HCT116 (cell line): ENCODE results near the gene CAMK1D. TPM values are rescaled to one million over a fixed set of nuclear protein-coding genes. Genes with fewer than 3 reads are reported as not detected.

Experiments used
- ATAC-seq: fragments of 200-7000 bp; cut with Tn5 transposase; 2 replicates; pipeline ENCODE4 v1.9.1; 2020; ENCODE audit warnings: mild to moderate bottlenecking, moderate library complexity
- BruUV-seq: library from RNA; stranded (reverse); fragments of 400-500 nt; replicated peaks from 2 replicates; lab custom pipeline; 2021; lab: Mats Ljungman, UMichigan
- CTCF ChIA-PET: fragments of 300-600 bp; sonication (Branson Sonifier 250); formaldehyde crosslinking; loops from one replicate; lab custom pipeline; 2021; ENCODE audit warnings: antibody characterized with exemption; lab: Charles Lee
- POLR2A ChIA-PET: fragments of 300-600, 350-600 bp; sonication (Branson Sonifier 250); formaldehyde crosslinking; loops from one replicate; lab custom pipeline; 2021; ENCODE audit warnings: antibody characterized with exemption; lab: Charles Lee
- RAD21 ChIA-PET, 2 experiments: fragments of 300-600 bp; sonication (Branson Sonifier 250); formaldehyde crosslinking; loops; one replicate each; lab custom pipeline; 2023; ENCODE audit warnings: low total read pairs in 2 of 2; ENCODE audit not compliant: uncharacterized antibody in 2 of 2, unreplicated experiment in 2 of 2, low non-redundant PET in 1 of 2; lab: Charles Lee
- DNase-seq: peaks from one replicate; pipeline ENCODE4 v3.0.0-alpha.2; 2010; ENCODE audit warnings: low read depth, low spot score
- H2AFZ ChIP-seq: fragments of 200-600 bp; shearing (Covaris generic), sonication (generic); 2 replicates; pipeline ENCODE4 v1.6.1; 2017; ENCODE audit warnings: low read depth, mixed run types, mixed read lengths, antibody characterized with exemption, low read length; ENCODE audit not compliant: poor library complexity, severe bottlenecking
- H3K27ac ChIP-seq: 2 replicates; pipeline ENCODE4 v1.5.1; 2012; ENCODE audit warnings: low read depth, low read length
- H3K27me3 ChIP-seq: fragments of 200-600 bp; sonication (generic); 2 replicates; pipeline ENCODE4 v1.6.1; 2016; ENCODE audit warnings: mixed run types, low read length, mixed read lengths; ENCODE audit not compliant: insufficient read depth
- H3K36me3 ChIP-seq, 2 experiments: fragments of 200-500 bp in 1 of 2; fragments of 200-600 bp in 1 of 2; sonication (Bioruptor generic) in 1 of 2; sonication (generic) in 1 of 2; 2 replicates each; pipeline versions ENCODE4 v1.5.1 to v1.6.1; 2014 to 2016; ENCODE audit warnings: low read length in 2 of 2, inconsistent platforms in 1 of 2, mixed read lengths in 1 of 2, mixed run types in 1 of 2; ENCODE audit not compliant: insufficient read depth in 2 of 2, control insufficient read depth in 1 of 2
- H3K4me1 ChIP-seq, 2 experiments: fragments of 200-600 bp in 1 of 2; sonication (generic) in 1 of 2; 2 replicates each; pipeline versions ENCODE4 v1.5.1 to v1.6.1; 2012 to 2017; ENCODE audit warnings: low read length in 2 of 2, inconsistent platforms in 1 of 2, mild to moderate bottlenecking in 1 of 2, mixed read lengths in 1 of 2, mixed run types in 1 of 2, moderate library complexity in 1 of 2; ENCODE audit not compliant: insufficient read depth in 2 of 2, control insufficient read depth in 1 of 2
- H3K4me2 ChIP-seq: fragments of 200-600 bp; sonication (generic); 2 replicates; pipeline ENCODE4 v1.6.1; 2017; ENCODE audit warnings: mixed run types, low read length, mixed read lengths
- H3K4me3 ChIP-seq, 2 experiments: fragments of 200-600 bp in 1 of 2; sonication (generic) in 1 of 2; replicated peaks in 1 of 2; 2 replicates each; pipeline ENCODE4 v1.5.1; 2011 to 2016; ENCODE audit warnings: low read length in 2 of 2, control low read depth in 1 of 2, low read depth in 1 of 2, mild to moderate bottlenecking in 1 of 2, mixed read lengths in 1 of 2, mixed run types in 1 of 2
- H3K79me2 ChIP-seq: fragments of 200-600 bp; sonication (generic); 2 replicates; pipeline ENCODE4 v1.6.1; 2017; ENCODE audit warnings: mild to moderate bottlenecking, mixed run types, low read length, moderate library complexity, mixed read lengths; ENCODE audit not compliant: insufficient read depth
- H3K9ac ChIP-seq: fragments of 200-600 bp; sonication (generic); 2 replicates; pipeline ENCODE4 v1.6.1; 2016; ENCODE audit warnings: low read length, mixed read lengths
- H3K9me2 ChIP-seq: fragments of 200-600 bp; sonication (generic), shearing (Covaris generic); 2 replicates; pipeline ENCODE4 v1.6.1; 2017; ENCODE audit warnings: mixed run types, mild to moderate bottlenecking, moderate library complexity; ENCODE audit not compliant: insufficient read depth
- H3K9me3 ChIP-seq, 2 experiments: fragments of 200-500 bp in 1 of 2; fragments of 200-600 bp in 1 of 2; sonication (Bioruptor generic) in 1 of 2; sonication (generic) in 1 of 2; 2 replicates each; pipeline ENCODE4 v1.6.1; 2014 to 2017; ENCODE audit warnings: low read length in 2 of 2, mixed read lengths in 2 of 2, inconsistent platforms in 1 of 2, low read depth in 1 of 2, mild to moderate bottlenecking in 1 of 2, mixed run types in 1 of 2, moderate library complexity in 1 of 2; ENCODE audit not compliant: control insufficient read depth in 1 of 2, insufficient read depth in 1 of 2
- H4K20me1 ChIP-seq: fragments of 200-600 bp; sonication (generic), shearing (Covaris generic); 2 replicates; pipeline ENCODE4 v1.6.1; 2017; ENCODE audit warnings: mixed run types, mild to moderate bottlenecking, moderate library complexity; ENCODE audit not compliant: insufficient read depth
- EGR1 ChIP-seq: IDR thresholded peaks from 2 replicates; pipeline ENCODE4 v1.6.1; 2012; ENCODE audit warnings: low read depth
- ELF1 ChIP-seq: IDR thresholded peaks from 2 replicates; pipeline ENCODE4 v1.6.1; 2012; ENCODE audit warnings: low read depth, borderline replicate concordance
- POLR2A ChIP-seq: IDR thresholded peaks from 2 replicates; pipeline ENCODE4 v1.7.0; 2011; ENCODE audit warnings: borderline replicate concordance; ENCODE audit not compliant: insufficient read depth, insufficient read length; ENCODE audit errors: extremely low read depth
- SRF ChIP-seq: IDR thresholded peaks from 2 replicates; pipeline ENCODE4 v1.6.1; 2012; ENCODE audit warnings: low read depth
- ZFX ChIP-seq: fragments of 450-650 bp; IDR thresholded peaks from 2 replicates; pipeline ENCODE4 v1.6.1; 2017
- intact Hi-C: fragments of 100-400 bp; cut with micrococcal nuclease; formaldehyde crosslinking; loops from 2 replicates; pipeline ENCODE4 v1.10.0; 2022
- total RNA-seq: library from RNA; stranded (reverse); gene quantifications from one replicate; pipeline ENCODE4 v1.2.1, GENCODE V29; 2021; ENCODE audit not compliant: unreplicated experiment
- TF ChIP-seq, protein P1 (sequence below): IDR thresholded peaks from 2 replicates; pipeline ENCODE4 v1.6.1; 2011; ENCODE audit warnings: mild to moderate bottlenecking, low read length, moderate library complexity; ENCODE audit not compliant: insufficient replicate concordance; ENCODE audit errors: extremely low read depth

The CAMK1D gene
- total RNA-seq, 1 experiment from 2014 or later = 9.6 TPM

DNA sequence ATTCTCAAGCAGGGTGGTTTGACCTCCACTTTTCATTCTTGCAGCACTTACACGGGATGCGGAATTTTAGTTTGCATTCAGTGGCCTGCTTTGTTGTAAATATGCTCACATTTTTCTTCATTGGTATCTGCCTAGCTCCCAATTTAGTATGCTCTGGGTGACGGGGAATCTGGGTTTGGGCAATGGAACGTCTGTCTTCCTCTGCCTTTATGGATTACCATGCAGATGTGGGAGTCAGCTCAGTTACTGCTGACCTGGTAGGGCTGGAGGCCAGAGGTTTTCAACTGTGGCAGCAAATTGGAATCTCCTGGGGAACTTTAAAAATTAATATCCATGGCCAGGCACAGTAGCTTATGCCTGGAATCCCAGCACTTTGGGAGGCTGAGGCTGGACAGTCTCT lies 161.6 kb downstream of the CAMK1D start (continued):
- TF ChIP-seq, protein P1, sequence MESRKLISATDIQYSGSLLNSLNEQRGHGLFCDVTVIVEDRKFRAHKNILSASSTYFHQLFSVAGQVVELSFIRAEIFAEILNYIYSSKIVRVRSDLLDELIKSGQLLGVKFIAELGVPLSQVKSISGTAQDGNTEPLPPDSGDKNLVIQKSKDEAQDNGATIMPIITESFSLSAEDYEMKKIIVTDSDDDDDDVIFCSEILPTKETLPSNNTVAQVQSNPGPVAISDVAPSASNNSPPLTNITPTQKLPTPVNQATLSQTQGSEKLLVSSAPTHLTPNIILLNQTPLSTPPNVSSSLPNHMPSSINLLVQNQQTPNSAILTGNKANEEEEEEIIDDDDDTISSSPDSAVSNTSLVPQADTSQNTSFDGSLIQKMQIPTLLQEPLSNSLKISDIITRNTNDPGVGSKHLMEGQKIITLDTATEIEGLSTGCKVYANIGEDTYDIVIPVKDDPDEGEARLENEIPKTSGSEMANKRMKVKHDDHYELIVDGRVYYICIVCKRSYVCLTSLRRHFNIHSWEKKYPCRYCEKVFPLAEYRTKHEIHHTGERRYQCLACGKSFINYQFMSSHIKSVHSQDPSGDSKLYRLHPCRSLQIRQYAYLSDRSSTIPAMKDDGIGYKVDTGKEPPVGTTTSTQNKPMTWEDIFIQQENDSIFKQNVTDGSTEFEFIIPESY = no peak
- TF ChIP-seq SRF (no peak), ELF1 (no peak), POLR2A (no peak), ZFX (no peak)

DNA sequence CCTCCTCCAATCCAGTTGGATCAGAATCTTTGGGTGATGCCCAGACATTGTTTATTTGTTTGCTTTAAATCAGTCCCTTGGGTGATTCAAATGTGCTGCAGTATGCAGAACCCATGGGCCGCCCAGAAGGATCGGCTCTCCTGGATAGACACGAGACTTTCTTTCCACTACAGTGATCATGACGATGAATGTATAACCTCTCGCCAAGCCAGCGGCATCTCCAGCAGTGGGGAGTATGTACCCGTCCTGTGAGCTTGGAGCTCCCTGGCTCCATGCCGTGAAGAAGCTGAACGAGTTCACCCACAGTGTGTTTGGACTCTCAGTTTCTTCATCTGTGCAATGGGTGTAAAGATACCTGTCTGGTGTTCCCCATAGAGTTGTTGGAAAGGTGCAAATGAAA lies 162.3 kb downstream of the CAMK1D start:
- Histone ChIP-seq H3K4me3 (no peak overlapping the region), H3K79me2 (no peaks in the 10 kb centered on the region), H4K20me1 (no peaks in the 10 kb centered on the region), H3K27ac (no peak overlapping the region), H3K27me3 (no peaks in the 10 kb centered on the region), H3K4me1 (no peaks in the 10 kb centered on the region), H3K9me2 (no peaks in the 10 kb centered on the region), H3K9ac (no peak overlapping the region), H2AFZ (no peak overlapping the region), H3K36me3 (no peaks in the 10 kb centered on the region), H3K4me2 (no peak overlapping the region), H3K9me3 (no peaks in the 10 kb centered on the region; a peak in 1 of 4 replicates)
- BruUV-seq = no TSS peak
- TF ChIP-seq, protein P1 = no peak
- TF ChIP-seq EGR1 = no peak
- ChIA-PET CTCF (no interaction called here), POLR2A (no interaction called here), RAD21 (no interaction called here)
- ATAC-seq (no peak), DNase-seq (no peak)
- intact Hi-C loops = no loop called here
